ENCODE data around the gene DPPA3.

DNA sequence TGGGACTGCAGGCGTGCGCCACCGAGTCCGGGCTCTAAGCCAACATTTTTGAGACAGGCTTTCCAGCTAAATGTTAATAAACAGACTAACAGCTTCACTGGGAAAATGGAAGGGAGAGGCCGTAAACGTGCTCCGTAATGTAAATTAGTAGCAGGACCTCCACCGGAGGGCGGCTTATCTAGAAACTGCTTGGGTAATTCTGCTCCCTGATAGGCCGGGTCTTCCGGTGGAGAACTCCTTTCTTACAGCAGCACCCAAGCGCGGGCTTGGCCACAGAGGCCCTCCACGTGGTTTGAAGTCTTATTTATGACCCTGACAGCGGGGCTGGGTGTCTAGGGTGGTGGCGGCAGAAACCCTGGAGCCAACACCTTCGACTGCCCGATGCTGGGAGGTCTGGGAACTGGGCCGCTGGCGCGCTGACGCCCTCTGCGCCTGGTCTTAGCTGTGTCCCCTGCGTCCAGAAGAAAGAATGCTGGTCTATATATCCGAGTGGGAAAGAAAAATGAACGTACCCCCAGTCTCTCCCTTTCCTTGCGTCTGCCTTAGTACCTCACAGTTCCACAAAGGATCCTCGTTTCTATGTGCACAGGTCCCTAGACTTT, 1.7 kb downstream of the DPPA3 start:
- TF ChIP-seq BHLHE40 (IDR thresholded peaks at IDR 0.05; ENCODE audit: low read length) (no peak), RFX1 (IDR thresholded peaks at IDR 0.05) (no peak)

Measured in HepG2 (cell line).